B cell (primary cell): Measurements from ENCODE around the gene NPAS3. TPM values are rescaled to one million over a fixed set of nuclear protein-coding genes. Genes with fewer than 3 reads are reported as not detected.

Source experiments
- ATAC-seq: fragments of 200-7000 bp; cut with Tn5 transposase; one replicate; pipeline ENCODE4 v1.10.0; 2021; ENCODE audit warnings: low read depth, mild to moderate bottlenecking, moderate number of reproducible peaks, moderate library complexity
- CTCF ChIA-PET: fragments of 350-600 bp; sonication (Branson Sonifier 250); formaldehyde crosslinking; loops from one replicate; lab custom pipeline; 2021; ENCODE audit warnings: antibody characterized with exemption, inconsistent platforms; lab: Charles Lee
- POLR2A ChIA-PET: fragments of 350-600 bp; sonication (Branson Sonifier 250); formaldehyde crosslinking; loops from one replicate; lab custom pipeline; 2021; ENCODE audit warnings: antibody characterized with exemption; lab: Charles Lee
- DNase-seq: peaks from one replicate; pipeline ENCODE4 v3.0.0; 2013
- H2AFZ ChIP-seq: 2 replicates; pipeline ENCODE4 v1.6.1; 2012; ENCODE audit warnings: mild to moderate bottlenecking, low read depth, low read length; ENCODE audit not compliant: insufficient read depth, poor library complexity, severe bottlenecking
- H3K27ac ChIP-seq, 2 donors: 1 replicate in 1 of 2; 2 replicates in 1 of 2; pipeline ENCODE4 v1.5.1; 2012 to 2013; ENCODE audit warnings: low read length in 2 of 2, mild to moderate bottlenecking in 2 of 2, moderate library complexity in 1 of 2
- H3K27me3 ChIP-seq, 4 experiments: fragments of 200-600 bp in 1 of 4; sonication (generic) in 1 of 4; replicated peaks in 1 of 4; 1 replicate in 2 of 4; 2 replicates in 2 of 4; pipeline versions ENCODE4 v1.6.1 to v1.7.0; 2013 to 2016; ENCODE audit warnings: low read length in 3 of 4, mild to moderate bottlenecking in 2 of 4, mixed read lengths in 1 of 4, moderate library complexity in 1 of 4; ENCODE audit not compliant: insufficient read depth in 4 of 4, control insufficient read depth in 3 of 4; ENCODE audit errors: control extremely low read depth in 1 of 4
- H3K36me3 ChIP-seq, 2 experiments: replicated peaks in 1 of 2; 1 replicate in 1 of 2; 2 replicates in 1 of 2; pipeline versions ENCODE4 v1.6.1 to v1.7.1; 2013; ENCODE audit warnings: low read length in 1 of 2; ENCODE audit not compliant: insufficient read depth in 2 of 2, control insufficient read depth in 1 of 2; ENCODE audit errors: control extremely low read depth in 1 of 2, extremely low read depth in 1 of 2
- H3K4me1 ChIP-seq, 2 donors: fragments of 200-600 bp in 1 of 2; sonication (generic) in 1 of 2; 1 replicate in 1 of 2; 2 replicates in 1 of 2; pipeline versions ENCODE4 v1.5.1 to v1.6.1; 2013 to 2017; ENCODE audit warnings: low read length in 2 of 2; ENCODE audit not compliant: control insufficient read depth in 2 of 2, insufficient read depth in 2 of 2
- H3K4me2 ChIP-seq: replicated peaks from 2 replicates; pipeline ENCODE3; 2012; ENCODE audit warnings: mild to moderate bottlenecking, low read depth, low read length; ENCODE audit not compliant: poor library complexity, severe bottlenecking
- H3K4me3 ChIP-seq, 5 experiments: fragments of 200-600 bp in 1 of 5; sonication (generic) in 1 of 5; 1 replicate in 3 of 5; 2 replicates in 2 of 5; pipeline versions ENCODE4 v1.5.1 to v1.7.0; 2011 to 2016; ENCODE audit warnings: low read length in 4 of 5, mild to moderate bottlenecking in 4 of 5, low read depth in 2 of 5, control low read depth in 1 of 5, moderate library complexity in 1 of 5; ENCODE audit not compliant: insufficient read depth in 1 of 5; ENCODE audit errors: control extremely low read depth in 1 of 5, extremely low read depth in 1 of 5
- H3K79me2 ChIP-seq: fragments of 200-600 bp; sonication (generic); one replicate; pipeline ENCODE4 v1.6.0; 2016; ENCODE audit warnings: low read length; ENCODE audit not compliant: control insufficient read depth, insufficient read depth
- H3K9ac ChIP-seq: fragments of 200-600 bp; sonication (generic); 2 replicates; pipeline ENCODE4 v1.6.1; 2017; ENCODE audit warnings: mild to moderate bottlenecking, low read length, moderate library complexity
- H3K9me3 ChIP-seq, 3 donors: one replicate each; pipeline versions ENCODE4 v1.6.1 to v1.7.1; 2013; ENCODE audit warnings: low read length in 2 of 3; ENCODE audit not compliant: control insufficient read depth in 2 of 3, insufficient read depth in 1 of 3; ENCODE audit errors: control extremely low read depth in 1 of 3
- H4K20me1 ChIP-seq: 2 replicates; pipeline ENCODE4 v1.6.0; 2012; ENCODE audit warnings: mild to moderate bottlenecking, low read length; ENCODE audit not compliant: insufficient read depth, control insufficient read depth, poor library complexity, severe bottlenecking
- H3K27ac Mint-ChIP-seq: one replicate; pipeline ENCODE4 v1.8.0; 2021; ENCODE audit warnings: mixed read lengths
- H3K27me3 Mint-ChIP-seq: one replicate; pipeline ENCODE4 v1.8.0; 2021; ENCODE audit warnings: mixed read lengths
- H3K4me1 Mint-ChIP-seq: one replicate; pipeline ENCODE4 v1.8.0; 2021; ENCODE audit warnings: mixed read lengths
- H3K4me3 Mint-ChIP-seq: one replicate; pipeline ENCODE4 v1.8.0; 2021; ENCODE audit warnings: mixed read lengths
- H3K9me3 Mint-ChIP-seq: one replicate; pipeline ENCODE4 v1.8.0; 2022; ENCODE audit warnings: mixed read lengths; ENCODE audit not compliant: insufficient read depth
- EZH2 ChIP-seq: IDR thresholded peaks from 2 replicates; pipeline ENCODE4 v1.6.1; 2012; ENCODE audit warnings: borderline replicate concordance, low read depth, mild to moderate bottlenecking, moderate library complexity, low read length; ENCODE audit not compliant: insufficient read depth, poor library complexity, severe bottlenecking
- WGBS: methylation state at CpG from one replicate; pipeline ENCODE4 v1.1.5; 2013; ENCODE audit warnings: missing lambda C conversion rate; ENCODE audit not compliant: insufficient coverage; 5-methylcytosine and 5-hydroxymethylcytosine counted together
- intact Hi-C: fragments of 100-400 bp; cut with micrococcal nuclease; formaldehyde crosslinking; loops from one replicate; pipeline ENCODE4 v1.10.0; 2022
- polyA plus RNA-seq: library from polyadenylated mRNA; depleted of rRNA; stranded (reverse); fragments of >200 nt; gene quantifications from 2 replicates; pipeline ENCODE4 v1.2.3, GENCODE V29; 2012
- total RNA-seq, 2 donors: library from RNA; stranded (reverse); fragments of 120-200 nt in 1 of 2; gene quantifications; 1 replicate in 1 of 2; 2 replicates in 1 of 2; pipeline versions ENCODE4 v1.2.3 to v1.2.4, GENCODE V29; 2013 to 2022
- TF ChIP-seq, protein P1 (sequence below): fragments of 200-600 bp; IDR thresholded peaks from one replicate; pipeline ENCODE4 v1.8.0; 2022; ENCODE audit warnings: antibody characterized with exemption, mild to moderate bottlenecking

NPAS3 gene
- total and polyA plus RNA-seq, 2 donors (not counting 1 experiment from before 2014, with no cell fraction given), result not detected

DNA sequence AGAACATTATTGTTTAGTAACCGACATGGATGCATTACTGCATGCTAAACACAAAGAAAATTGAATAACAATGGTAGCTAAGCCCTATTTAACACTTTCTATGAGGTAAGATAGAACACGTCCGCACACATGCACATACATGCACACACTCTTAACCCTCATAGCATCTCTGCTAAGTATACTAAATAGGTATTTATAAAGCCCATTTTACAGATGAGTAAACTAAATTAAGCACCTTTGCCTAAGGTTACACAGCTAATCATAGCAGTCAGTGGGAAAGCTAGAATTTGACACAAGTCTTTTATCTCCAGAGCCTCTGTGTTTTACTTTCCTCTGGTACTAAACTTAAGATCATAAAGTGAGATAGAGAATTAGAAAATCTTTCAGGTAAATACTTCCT lies 577.2 kb downstream of the NPAS3 start:
- intact Hi-C loops, result no loop called here
- Mint-ChIP-seq H3K4me1 (no peaks in the 10 kb centered on the region), H3K27me3 (no peaks in the 10 kb centered on the region), H3K9me3 (no peaks in the 10 kb centered on the region), H3K4me3 (no peak overlapping the region), H3K27ac (no peak overlapping the region)
- Histone ChIP-seq H3K36me3 (no peaks in the 10 kb centered on the region), H3K27ac (no peak overlapping the region), H2AFZ (no peak overlapping the region), H4K20me1 (no peaks in the 10 kb centered on the region), H3K9ac (no peak overlapping the region), H3K4me1 (no peaks in the 10 kb centered on the region), H3K4me3 (no peak overlapping the region), H3K27me3 (no peaks in the 10 kb centered on the region), H3K79me2 (no peaks in the 10 kb centered on the region), H3K9me3 (no peaks in the 10 kb centered on the region), H3K4me2 (no peak overlapping the region)
- WGBS, result no CpG with 5 or more reads among the region's 3 CpGs
- ATAC-seq (no peak), DNase-seq (no peak)
- ChIA-PET CTCF (no interaction called here), POLR2A (no interaction called here)
- TF ChIP-seq EZH2, result no peak
- TF ChIP-seq, protein P1, sequence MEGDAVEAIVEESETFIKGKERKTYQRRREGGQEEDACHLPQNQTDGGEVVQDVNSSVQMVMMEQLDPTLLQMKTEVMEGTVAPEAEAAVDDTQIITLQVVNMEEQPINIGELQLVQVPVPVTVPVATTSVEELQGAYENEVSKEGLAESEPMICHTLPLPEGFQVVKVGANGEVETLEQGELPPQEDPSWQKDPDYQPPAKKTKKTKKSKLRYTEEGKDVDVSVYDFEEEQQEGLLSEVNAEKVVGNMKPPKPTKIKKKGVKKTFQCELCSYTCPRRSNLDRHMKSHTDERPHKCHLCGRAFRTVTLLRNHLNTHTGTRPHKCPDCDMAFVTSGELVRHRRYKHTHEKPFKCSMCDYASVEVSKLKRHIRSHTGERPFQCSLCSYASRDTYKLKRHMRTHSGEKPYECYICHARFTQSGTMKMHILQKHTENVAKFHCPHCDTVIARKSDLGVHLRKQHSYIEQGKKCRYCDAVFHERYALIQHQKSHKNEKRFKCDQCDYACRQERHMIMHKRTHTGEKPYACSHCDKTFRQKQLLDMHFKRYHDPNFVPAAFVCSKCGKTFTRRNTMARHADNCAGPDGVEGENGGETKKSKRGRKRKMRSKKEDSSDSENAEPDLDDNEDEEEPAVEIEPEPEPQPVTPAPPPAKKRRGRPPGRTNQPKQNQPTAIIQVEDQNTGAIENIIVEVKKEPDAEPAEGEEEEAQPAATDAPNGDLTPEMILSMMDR, result no peak

DNA sequence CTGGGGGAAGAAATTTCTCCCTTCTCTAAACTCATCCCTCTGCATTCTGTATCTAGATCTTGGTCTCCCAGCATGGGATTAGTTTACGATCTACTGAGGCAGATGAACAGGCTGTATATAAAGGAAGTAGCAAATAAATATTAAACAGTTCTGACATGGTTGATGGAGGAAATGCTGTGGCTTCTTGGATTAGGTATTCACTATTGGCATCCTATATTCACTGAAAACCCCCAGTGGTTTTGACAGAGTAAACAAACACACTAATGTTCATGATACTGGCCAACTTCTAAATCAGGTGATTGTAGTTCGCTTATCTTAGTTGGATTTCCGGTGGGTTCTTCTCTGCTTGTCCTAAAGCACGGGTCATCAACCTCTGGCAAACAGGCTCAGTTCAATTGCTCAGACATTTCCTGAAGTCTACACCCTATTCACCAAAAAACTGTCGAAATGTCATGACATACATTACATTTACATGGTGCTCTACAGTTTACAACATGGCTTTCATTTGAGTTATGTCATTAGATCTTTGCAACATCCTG lies 578.3 kb downstream of the NPAS3 start:
- H3K27me3 Mint-ChIP-seq, result no peaks in the 10 kb centered on the region
- no peak overlapping the region for H3K27ac ChIP-seq
- H3K4me1 Mint-ChIP-seq, result no peaks in the 10 kb centered on the region
- no peak overlapping the region for H3K4me3 ChIP-seq
- no peaks in the 10 kb centered on the region for H3K9me3 Mint-ChIP-seq
- H3K4me2 ChIP-seq, result no peak overlapping the region
- no peaks in the 10 kb centered on the region for H3K79me2 ChIP-seq
- DNase-seq, result no peak
- WGBS, result 100% methylated on average over 3 of the region's 5 CpGs
- ATAC-seq, result no peak
- no peak overlapping the region for H3K4me3 Mint-ChIP-seq
- POLR2A ChIA-PET, result no interaction called here
- H4K20me1 ChIP-seq, result no peaks in the 10 kb centered on the region
- no peaks in the 10 kb centered on the region for H3K9me3 ChIP-seq
- H3K27ac Mint-ChIP-seq, result no peak overlapping the region
- no peaks in the 10 kb centered on the region for H3K27me3 ChIP-seq
- intact Hi-C loops, result no loop called here
- no peak overlapping the region for H3K9ac ChIP-seq
- no peaks in the 10 kb centered on the region for H3K4me1 ChIP-seq
- no peaks in the 10 kb centered on the region for H3K36me3 ChIP-seq
- no peak overlapping the region for H2AFZ ChIP-seq
- TF ChIP-seq, protein P1, result no peak
- TF ChIP-seq EZH2, result no peak
- CTCF ChIA-PET, result no interaction called here
